IgD-negative memory B cell (primary cell): ENCODE data around the gene ALG14. TPM values are rescaled to one million over a fixed set of nuclear protein-coding genes. Genes with fewer than 3 reads are reported as not detected.
"Not testable (repeated sequence)": the region's sequence is repeated elsewhere in the genome, so short reads cannot be mapped to it uniquely, and the experiment has no call there.

Source experiments
- H3K27ac Mint-ChIP-seq, 3 donors: one replicate each; pipeline ENCODE4 v1.8.0; 2020 to 2022; ENCODE audit warnings: mild to moderate bottlenecking in 3 of 3, mixed read lengths in 3 of 3, moderate library complexity in 1 of 3
- H3K27me3 Mint-ChIP-seq: one replicate; pipeline ENCODE4 v1.8.0; 2021; ENCODE audit warnings: mixed read lengths
- H3K36me3 Mint-ChIP-seq: one replicate; pipeline ENCODE4 v1.8.0; 2020; ENCODE audit warnings: mild to moderate bottlenecking, mixed read lengths
- H3K4me1 Mint-ChIP-seq, 3 donors: one replicate each; pipeline ENCODE4 v1.8.0; 2020 to 2022; ENCODE audit warnings: mixed read lengths in 3 of 3, mild to moderate bottlenecking in 1 of 3
- H3K4me3 Mint-ChIP-seq, 4 donors: one replicate each; pipeline ENCODE4 v1.8.0; 2020 to 2022; ENCODE audit warnings: mild to moderate bottlenecking in 4 of 4, mixed read lengths in 4 of 4, moderate library complexity in 3 of 4
- H3K9me3 Mint-ChIP-seq, 3 donors: one replicate each; pipeline ENCODE4 v1.8.0; 2020 to 2021; ENCODE audit warnings: mixed read lengths in 3 of 3, mild to moderate bottlenecking in 1 of 3
- polyA plus RNA-seq: library from polyadenylated mRNA; unstranded; fragments of 300-500 nt; fragmentation: Illumina TruSeq; gene quantifications from one replicate; pipeline ENCODE4 v1.2.3, GENCODE V29; 2021

The ALG14 gene
- polyA plus RNA-seq, 1 donor from 2014 or later: 3.5 TPM

DNA sequence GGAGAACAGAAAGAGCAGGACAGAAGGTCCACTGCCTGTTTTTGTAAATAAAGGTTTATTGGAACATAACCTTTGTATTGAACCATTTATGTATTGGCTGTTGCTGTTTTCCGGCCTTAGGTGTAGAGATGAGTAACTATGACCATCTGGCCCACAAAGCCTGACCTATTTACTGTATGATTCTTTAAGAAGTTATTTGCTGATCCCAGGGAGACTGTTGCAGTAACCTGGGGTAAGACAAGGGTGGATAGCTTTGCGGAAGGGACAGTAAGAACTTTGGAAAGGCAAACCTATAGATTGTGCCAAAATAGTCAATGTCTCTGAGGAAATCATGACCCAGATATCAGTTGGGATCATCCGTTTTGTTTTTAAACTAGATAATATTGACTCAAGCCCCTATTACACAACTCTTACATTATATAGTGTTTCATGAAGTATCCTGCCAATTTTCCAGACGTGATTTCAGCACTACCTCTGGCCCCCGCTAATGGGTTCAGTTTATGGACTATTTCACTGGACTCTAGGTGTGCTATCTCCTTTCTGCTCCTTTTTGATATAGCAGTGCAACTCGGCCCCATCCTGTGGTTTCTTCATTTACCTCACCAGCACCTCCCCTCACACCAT, 23.6 kb upstream of the ALG14 start:
- Mint-ChIP-seq H3K4me3 (peak overlapping the region in 1 of 4 donors; percentile 23), H3K4me1 (peaks cover 8 to 12% (median 10%) of the 10 kb centered on the region in 3 donors), H3K27ac (peak overlapping the region in 1 of 3 donors; percentile 8), H3K9me3 (peaks cover 0 to 2% (median 0%) of the 10 kb centered on the region in 3 donors), H3K36me3 (peaks cover 2% of the 10 kb centered on the region), H3K27me3 (peaks cover 4% of the 10 kb centered on the region)

DNA sequence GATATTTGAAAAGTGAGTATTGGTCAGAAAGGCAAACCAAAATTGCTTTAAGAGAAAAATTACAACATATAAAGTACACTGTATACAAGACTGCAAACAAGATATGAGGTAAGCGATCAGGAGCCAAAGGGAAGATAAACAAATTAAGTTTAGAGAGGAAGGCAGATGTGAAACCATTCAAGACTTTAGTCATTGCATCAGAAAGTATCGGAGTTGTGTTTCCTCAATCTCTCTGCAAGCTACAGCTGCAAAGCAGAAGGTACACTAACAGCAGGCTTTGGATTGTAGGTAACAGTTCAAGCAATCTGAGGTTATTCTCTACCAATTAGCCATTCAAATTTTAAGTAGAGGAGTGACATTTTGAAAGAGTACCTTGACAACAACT, 23.1 kb upstream of the ALG14 start:
- peaks cover 2% of the 10 kb centered on the region for H3K36me3 Mint-ChIP-seq
- H3K4me1 Mint-ChIP-seq: peaks cover 8 to 12% (median 10%) of the 10 kb centered on the region in 3 donors
- H3K9me3 Mint-ChIP-seq: peaks cover 0 to 2% (median 0%) of the 10 kb centered on the region in 3 donors
- peak overlapping the region in 1 of 3 donors; percentile 8 for H3K27ac Mint-ChIP-seq
- peak overlapping the region in 1 of 4 donors; percentile 85 for H3K4me3 Mint-ChIP-seq
- H3K27me3 Mint-ChIP-seq: peaks cover 4% of the 10 kb centered on the region

DNA sequence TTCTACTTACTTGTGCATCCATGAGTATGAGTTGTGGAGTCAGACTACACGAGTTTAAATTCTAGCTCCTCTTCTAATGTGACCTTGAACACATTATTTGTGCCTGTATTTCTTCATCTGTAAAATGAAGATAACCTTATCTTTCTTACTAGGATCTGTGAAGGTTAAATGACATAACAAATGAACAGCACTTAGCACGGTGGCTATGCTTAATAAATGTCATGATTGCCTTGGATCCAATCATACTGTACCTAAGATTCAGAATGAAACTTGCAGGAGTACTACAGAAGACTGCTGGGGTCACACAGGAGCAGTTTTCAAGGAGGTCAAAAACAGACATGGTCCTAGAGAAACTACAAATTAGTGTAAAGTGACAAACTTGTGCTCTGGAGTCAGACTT, 22.2 kb upstream of the ALG14 start:
- Mint-ChIP-seq H3K9me3 (peaks cover 0 to 2% (median 0%) of the 10 kb centered on the region in 3 donors), H3K27ac (no peak overlapping the region), H3K4me1 (peaks cover 8 to 12% (median 10%) of the 10 kb centered on the region in 3 donors), H3K36me3 (peaks cover 3% of the 10 kb centered on the region), H3K4me3 (no peak overlapping the region), H3K27me3 (peaks cover 4% of the 10 kb centered on the region)

DNA sequence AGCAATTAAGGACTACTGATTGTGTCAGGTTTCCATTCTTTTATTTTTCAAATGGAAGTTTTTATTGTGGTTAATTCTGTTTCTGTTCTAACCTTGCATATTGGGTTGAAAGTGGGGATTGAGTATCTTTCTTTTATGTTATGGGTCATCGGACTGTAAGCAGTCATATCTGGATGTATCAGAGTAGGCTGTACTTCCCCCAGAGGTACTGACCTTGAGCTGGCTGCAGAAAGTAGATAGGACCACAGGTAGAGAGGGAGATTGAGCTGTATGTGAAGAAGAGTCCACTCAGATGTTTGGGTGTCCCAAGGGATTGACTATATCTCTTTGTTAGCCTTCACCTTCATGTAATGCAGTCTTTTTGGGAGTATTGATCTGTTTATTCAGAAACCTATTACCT, 20.5 kb upstream of the ALG14 start:
- Mint-ChIP-seq H3K36me3 (peaks cover 3% of the 10 kb centered on the region), H3K9me3 (peaks cover 0 to 2% (median 0%) of the 10 kb centered on the region in 3 donors), H3K27ac (no peak overlapping the region), H3K27me3 (peaks cover 4% of the 10 kb centered on the region), H3K4me3 (peak overlapping the region in 1 of 4 donors; percentile 34), H3K4me1 (peaks cover 8 to 12% (median 10%) of the 10 kb centered on the region in 3 donors)

DNA sequence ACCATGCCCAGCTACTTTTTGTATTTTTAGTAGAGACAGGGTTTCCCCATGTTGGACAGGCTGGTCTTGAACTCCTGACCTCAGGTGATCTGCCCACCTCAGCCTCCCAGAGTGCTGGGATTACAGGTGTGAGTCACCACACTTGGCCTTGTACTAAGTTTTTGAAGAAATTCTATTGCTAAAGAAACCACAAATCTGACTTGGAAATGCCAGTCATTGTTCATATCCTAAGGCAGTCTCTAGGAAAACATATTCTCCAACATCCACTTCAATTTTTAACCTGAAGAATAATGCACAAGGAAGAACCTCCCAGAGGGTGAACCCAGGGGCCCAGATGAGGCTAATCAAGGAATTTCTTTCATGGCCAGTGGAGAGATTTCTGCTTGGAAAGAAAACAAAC, 20.1 kb upstream of the ALG14 start:
- H3K27me3 Mint-ChIP-seq, H3K4me3 Mint-ChIP-seq, H3K9me3 Mint-ChIP-seq, H3K27ac Mint-ChIP-seq, H3K36me3 Mint-ChIP-seq: not testable (repeated sequence)
- peaks cover 8 to 12% (median 10%) of the 10 kb centered on the region in 3 donors for H3K4me1 Mint-ChIP-seq

DNA sequence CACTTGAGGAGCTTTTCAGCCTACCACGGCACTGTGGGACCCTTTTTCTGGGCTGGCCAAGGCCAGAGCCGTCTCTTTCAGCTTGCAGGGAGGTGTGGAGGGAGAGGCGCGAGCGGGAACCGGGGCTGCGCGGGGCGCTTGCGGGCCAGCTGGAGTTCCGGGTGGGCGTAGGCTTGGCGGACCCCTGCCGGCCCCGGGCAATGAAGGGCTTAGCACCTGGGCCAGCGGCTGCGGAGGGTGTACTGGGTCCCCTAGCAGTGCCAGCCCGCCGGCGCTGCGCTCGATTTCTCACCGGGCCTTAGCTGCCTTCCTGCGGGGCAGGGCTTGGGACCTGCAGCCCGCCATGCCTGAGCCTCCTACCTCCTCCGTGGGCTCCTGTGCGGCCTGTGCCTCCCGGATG, 18.5 kb upstream of the ALG14 start:
- H3K9me3 Mint-ChIP-seq, H3K4me1 Mint-ChIP-seq, H3K36me3 Mint-ChIP-seq, H3K27me3 Mint-ChIP-seq, H3K4me3 Mint-ChIP-seq: not testable (repeated sequence)
- H3K27ac Mint-ChIP-seq: peak overlapping the region in 1 of 3 donors; percentile 78

DNA sequence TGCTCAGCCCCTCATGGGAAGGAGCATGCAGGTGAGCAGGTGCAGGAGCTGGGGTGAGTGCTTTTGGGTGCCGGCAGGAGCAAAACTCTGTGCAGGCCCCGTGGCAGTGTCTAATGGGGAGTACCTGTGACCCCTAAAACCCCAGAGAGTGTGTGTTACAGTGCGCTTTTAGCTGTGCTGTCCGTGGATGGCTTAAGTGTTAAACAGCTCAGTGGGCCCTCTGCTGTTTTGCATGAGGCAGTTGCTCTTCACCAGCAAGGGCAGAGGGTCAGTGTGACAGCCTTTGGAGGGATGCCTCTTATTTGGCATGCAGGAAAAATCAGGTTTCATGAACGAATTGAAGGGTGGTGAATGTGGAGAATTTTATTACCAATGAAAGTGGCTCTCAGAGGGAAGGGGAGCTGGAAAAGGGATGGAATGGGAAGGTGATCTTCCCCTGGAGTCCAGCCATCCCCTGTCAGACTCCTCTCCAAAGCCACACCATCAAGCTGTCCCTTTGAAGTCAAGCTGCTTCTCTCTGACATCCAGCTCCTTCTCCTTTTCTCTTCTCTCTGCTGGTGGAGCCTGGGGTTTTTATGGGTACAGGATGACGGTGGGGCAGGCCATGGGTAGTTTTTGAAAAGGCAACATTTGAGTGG, 17.0 kb upstream of the ALG14 start:
- Mint-ChIP-seq H3K4me3 (no peak overlapping the region), H3K36me3 (peaks cover 1% of the 10 kb centered on the region), H3K27ac (no peak overlapping the region), H3K27me3 (peaks cover 6% of the 10 kb centered on the region), H3K4me1 (peaks cover 0 to 2% (median 0%) of the 10 kb centered on the region in 3 donors), H3K9me3 (peaks cover 0 to 2% (median 0%) of the 10 kb centered on the region in 3 donors)

DNA sequence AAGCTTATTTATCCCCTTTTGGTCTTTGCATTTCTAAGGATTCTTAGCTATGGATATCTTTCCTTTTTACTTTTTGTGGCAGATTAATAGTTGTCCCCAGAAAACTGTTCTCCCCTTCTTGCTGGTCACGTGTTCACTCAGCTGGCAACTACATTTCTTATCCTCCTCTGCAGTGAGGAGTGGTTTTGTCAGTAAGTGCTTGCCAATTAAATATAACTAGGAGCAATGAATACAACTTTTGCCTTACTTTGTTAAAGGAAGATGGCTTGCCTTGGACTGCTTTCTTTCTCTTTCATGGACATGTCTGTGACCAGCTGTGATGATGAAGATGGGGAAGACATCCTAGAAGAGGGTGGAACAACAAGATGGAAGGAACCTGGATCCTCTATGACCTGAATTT, 15.6 kb upstream of the ALG14 start:
- H3K4me3 Mint-ChIP-seq: no peak overlapping the region
- peaks cover 0 to 2% (median 0%) of the 10 kb centered on the region in 3 donors for H3K9me3 Mint-ChIP-seq
- peaks cover 1% of the 10 kb centered on the region for H3K36me3 Mint-ChIP-seq
- H3K27ac Mint-ChIP-seq: no peak overlapping the region
- peaks cover 7% of the 10 kb centered on the region for H3K27me3 Mint-ChIP-seq
- H3K4me1 Mint-ChIP-seq: peaks cover 0 to 5% (median 0%) of the 10 kb centered on the region in 3 donors

DNA sequence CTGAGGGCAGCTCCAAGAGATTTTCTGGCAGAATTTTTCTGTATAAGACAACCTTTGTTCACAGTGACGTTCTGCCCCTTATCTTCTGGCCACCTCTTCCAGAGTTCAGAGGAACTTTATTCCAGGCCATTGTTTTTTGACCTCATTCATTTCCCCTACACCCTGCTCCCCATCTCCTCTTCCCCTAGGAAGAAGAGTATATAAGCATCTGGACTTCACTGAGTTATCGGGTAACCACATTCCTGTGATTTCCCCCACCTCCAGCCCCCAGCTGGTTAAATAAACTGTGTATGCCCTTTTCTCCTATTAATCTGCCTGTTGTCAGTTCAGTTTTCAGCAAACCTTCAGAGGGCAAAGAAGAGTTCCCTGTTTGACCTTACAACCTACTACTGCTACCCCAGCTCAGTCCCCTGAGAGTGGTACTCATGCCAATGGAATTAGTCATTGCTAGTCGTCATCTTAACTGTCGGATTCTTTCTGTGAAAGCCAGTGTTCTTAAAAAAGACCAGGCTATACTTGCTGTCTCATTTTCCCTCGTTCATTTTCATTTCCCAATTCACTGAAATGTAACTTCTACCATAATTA, 14.3 kb upstream of the ALG14 start:
- H3K4me3 Mint-ChIP-seq: no peak overlapping the region
- H3K27ac Mint-ChIP-seq: no peak overlapping the region
- H3K9me3 Mint-ChIP-seq: no peaks in the 10 kb centered on the region
- H3K36me3 Mint-ChIP-seq: peaks cover 1% of the 10 kb centered on the region
- peaks cover 0 to 5% (median 0%) of the 10 kb centered on the region in 3 donors for H3K4me1 Mint-ChIP-seq
- H3K27me3 Mint-ChIP-seq: peaks cover 7% of the 10 kb centered on the region

DNA sequence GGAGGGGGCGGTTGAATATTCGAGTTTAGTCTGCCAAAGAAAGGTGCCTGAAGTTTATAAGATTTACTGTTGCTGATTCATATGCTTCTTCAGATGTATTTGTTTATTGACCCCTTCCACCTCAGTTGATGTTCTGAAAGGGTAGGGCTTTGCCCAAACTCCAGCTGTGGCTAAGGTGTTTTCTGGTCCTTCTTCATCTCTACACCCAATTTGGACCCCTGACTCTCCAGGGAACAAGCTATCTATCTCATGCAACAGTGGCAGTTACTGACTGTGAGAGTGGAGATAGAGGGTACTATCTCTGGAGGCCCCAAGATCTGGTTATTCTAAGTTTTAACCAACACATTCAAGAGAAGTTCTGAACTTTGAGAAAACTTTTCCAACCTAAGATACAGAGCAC, 12.6 kb upstream of the ALG14 start:
- Mint-ChIP-seq H3K4me1 (peaks cover 0 to 5% (median 0%) of the 10 kb centered on the region in 3 donors), H3K27me3 (peaks cover 4% of the 10 kb centered on the region), H3K4me3 (no peak overlapping the region), H3K36me3 (peaks cover 1% of the 10 kb centered on the region), H3K27ac (peak overlapping the region in 1 of 3 donors; percentile 22), H3K9me3 (no peaks in the 10 kb centered on the region)

DNA sequence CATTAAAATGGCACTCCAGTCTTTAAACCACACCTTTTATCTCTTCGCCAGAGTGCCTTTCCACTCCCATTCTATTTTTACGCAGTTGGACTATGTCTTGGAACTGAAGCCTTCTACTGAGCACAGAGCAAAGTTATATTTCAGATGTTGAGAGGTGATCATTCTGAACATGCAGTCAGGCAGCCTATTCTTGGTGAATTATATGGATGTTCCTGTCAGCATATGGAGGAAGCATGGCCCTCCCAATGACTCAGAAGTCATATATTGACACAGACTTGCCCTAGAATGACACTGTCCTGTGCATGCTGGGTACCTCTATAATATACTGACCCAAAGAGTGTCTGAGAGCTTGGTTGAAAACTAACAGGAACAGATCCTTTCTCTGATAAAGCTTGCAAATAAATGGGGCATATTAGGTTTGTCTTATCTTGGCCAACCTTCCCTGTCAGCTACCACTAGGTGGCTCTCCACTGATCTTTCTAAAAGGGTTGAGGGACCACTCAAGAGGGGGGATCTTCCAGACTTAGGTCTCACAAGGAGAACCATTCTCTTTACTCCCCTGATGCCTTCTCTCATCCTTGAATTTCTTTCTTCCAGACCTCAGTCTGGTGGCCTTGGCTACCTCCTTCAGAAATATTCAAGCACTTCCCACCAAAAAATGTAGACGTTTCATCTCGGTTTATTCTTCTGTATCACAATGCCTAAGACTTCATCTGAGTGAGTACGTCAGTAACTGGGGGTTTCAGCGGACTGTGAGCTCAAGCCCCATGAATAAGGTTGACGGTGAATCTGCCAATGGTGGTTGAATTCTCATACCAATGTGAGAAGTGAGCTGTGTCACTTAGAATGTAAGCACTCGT, 11.8 kb upstream of the ALG14 start:
- H3K27me3 Mint-ChIP-seq: peaks cover 4% of the 10 kb centered on the region
- peak overlapping the region in 1 of 4 donors; percentile 39 for H3K4me3 Mint-ChIP-seq
- H3K27ac Mint-ChIP-seq: peak overlapping the region in 1 of 3 donors; percentile 28
- H3K36me3 Mint-ChIP-seq: no peaks in the 10 kb centered on the region
- H3K9me3 Mint-ChIP-seq: no peaks in the 10 kb centered on the region
- H3K4me1 Mint-ChIP-seq: peaks cover 0 to 5% (median 0%) of the 10 kb centered on the region in 3 donors

DNA sequence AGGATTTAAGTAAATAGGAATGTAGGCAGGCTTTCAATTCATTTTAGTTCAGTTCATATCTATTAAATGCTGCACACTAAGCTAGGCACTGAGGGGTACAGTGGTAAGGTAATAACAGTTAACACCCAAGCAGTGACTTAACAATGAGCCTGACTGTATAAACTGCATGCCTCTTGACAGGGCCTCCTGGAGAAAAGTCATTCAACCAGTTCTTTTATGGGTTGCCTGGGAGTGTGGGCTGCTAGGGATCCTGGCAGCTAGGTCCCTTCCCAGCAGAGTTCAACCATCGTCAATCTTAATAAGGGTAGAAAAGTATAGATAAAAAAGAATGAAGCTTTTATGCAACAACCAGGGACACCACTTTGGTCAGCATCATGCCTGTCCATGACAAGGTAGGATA, 8.1 kb upstream of the ALG14 start:
- Mint-ChIP-seq H3K4me3 (no peak overlapping the region), H3K4me1 (peaks cover 0 to 5% (median 0%) of the 10 kb centered on the region in 3 donors), H3K27ac (no peak overlapping the region), H3K9me3 (no peaks in the 10 kb centered on the region), H3K27me3 (peaks cover 5% of the 10 kb centered on the region), H3K36me3 (no peaks in the 10 kb centered on the region)

DNA sequence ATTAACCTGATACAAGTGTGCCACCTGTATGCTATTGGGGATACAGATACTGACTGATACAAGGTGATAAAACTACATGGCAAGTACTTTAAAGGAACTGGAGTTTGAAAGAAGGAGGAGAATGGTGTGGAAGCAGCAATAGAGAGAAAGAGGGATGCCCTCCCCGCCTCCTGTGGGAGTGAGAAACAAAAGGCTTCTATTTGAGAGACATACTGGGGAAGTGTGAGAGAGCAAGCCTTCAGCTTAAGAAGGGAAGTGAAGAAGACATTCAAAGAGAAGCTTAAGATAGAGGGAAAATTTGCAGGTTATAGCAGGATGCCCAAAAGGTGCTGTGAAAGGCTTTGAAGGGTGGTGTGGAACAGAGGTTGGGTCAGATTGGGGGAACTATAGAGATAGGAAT, 7.7 kb upstream of the ALG14 start:
- H3K4me3 Mint-ChIP-seq: no peak overlapping the region
- H3K27ac Mint-ChIP-seq: no peak overlapping the region
- H3K36me3 Mint-ChIP-seq: no peaks in the 10 kb centered on the region
- peaks cover 5% of the 10 kb centered on the region for H3K27me3 Mint-ChIP-seq
- peaks cover 0 to 5% (median 0%) of the 10 kb centered on the region in 3 donors for H3K4me1 Mint-ChIP-seq
- no peaks in the 10 kb centered on the region for H3K9me3 Mint-ChIP-seq

DNA sequence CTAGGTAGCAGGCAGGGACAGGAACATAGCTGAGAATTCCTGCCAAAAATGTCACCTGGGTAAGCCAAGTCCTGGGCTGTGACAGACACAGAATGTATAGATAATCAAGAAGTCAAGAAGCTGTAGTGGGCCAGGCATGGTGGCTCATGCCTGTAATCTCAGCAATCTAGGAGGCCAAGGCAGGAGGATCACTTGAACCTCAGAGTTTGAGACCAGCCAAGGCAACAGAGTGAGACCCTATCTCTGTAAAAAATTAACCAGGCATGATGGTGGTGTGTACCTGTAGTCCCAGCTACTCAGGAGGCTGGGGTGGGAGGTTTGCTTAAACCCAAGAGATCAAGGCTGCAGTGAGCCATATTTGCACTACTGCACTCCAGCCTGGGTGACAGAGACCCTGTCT, 3.3 kb upstream of the ALG14 start:
- no peak overlapping the region for H3K4me3 Mint-ChIP-seq
- H3K27me3 Mint-ChIP-seq: peaks cover 4% of the 10 kb centered on the region
- no peak overlapping the region for H3K27ac Mint-ChIP-seq
- H3K36me3 Mint-ChIP-seq: no peaks in the 10 kb centered on the region
- H3K4me1 Mint-ChIP-seq: peaks cover 7 to 11% (median 10%) of the 10 kb centered on the region in 3 donors
- no peaks in the 10 kb centered on the region for H3K9me3 Mint-ChIP-seq

DNA sequence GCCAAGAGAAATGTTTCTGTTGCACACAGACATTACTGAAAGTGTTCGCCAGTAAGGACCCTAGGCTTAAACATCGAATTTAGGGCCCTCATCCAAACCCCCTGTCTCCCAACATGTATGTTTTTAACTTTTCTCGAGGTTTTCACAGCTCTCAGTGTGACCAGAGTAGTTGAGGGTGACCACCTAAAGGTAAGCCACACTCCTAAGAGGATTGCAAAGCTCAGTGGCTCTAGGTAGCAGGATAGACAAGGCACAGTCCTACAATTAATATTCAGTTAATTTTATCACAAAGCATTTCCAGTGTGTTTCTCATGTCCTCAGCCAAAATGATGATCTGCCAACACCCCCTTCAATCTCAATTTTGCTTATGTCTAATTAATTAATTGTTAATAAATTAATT, 695 bp upstream of the ALG14 start:
- Mint-ChIP-seq H3K27ac (peak overlapping the region; percentile 91 to 100 (median 99)), H3K4me3 (peak overlapping the region; percentile 88 to 100 (median 100)), H3K27me3 (peaks cover 4% of the 10 kb centered on the region), H3K4me1 (peaks cover 7 to 11% (median 10%) of the 10 kb centered on the region in 3 donors), H3K9me3 (no peaks in the 10 kb centered on the region), H3K36me3 (no peaks in the 10 kb centered on the region)
